ACHN (cell line): ENCODE measurements around the gene FTO.
A peak's percentile ranks its signal among the peaks of the same experiment; 100 is the strongest.
"Not testable (repeated sequence)": the region's sequence is repeated elsewhere in the genome, so short reads cannot be mapped to it uniquely, and the experiment has no call there.

ENCODE experiments used
- DNase-seq: peaks from one replicate; pipeline ENCODE4 v3.0.0-alpha.2; 2015
- in situ Hi-C: cut with HindIII; loops from 2 replicates; pipeline ENCODE4 v1.10.0; 2017; ENCODE audit warnings: low sequenced_read_pairs, low pct_ligation_motif_present, low pct_unique_long_range_greater_than_20kb

Gene FTO

GRCh38 chr16:54177052-54177861 is 473.3 kb downstream of the FTO start:
- in situ Hi-C loops: no loop called here
- DNase-seq: no peak

- in situ Hi-C loops: no loop called here
- DNase-seq: no peak
These were observed 474.0 kb downstream of the FTO start for GRCh38 chr16:54177862-54178477.

GRCh38 chr16:54178478-54178976 is 474.6 kb downstream of the FTO start:
- in situ Hi-C loops: no loop called here
- no peak for DNase-seq

GRCh38 chr16:54180421-54181359 is 476.7 kb downstream of the FTO start:
- DNase-seq: no peak
- in situ Hi-C loops: no loop called here

- DNase-seq, in situ Hi-C loops: not testable (repeated sequence)
These were observed 477.9 kb downstream of the FTO start for GRCh38 chr16:54181683-54182329.

- in situ Hi-C loops: no loop called here
- DNase-seq: no peak
These were observed 481.1 kb downstream of the FTO start for GRCh38 chr16:54185045-54185444.

- in situ Hi-C loops: no loop called here
These were observed 487.2 kb downstream of the FTO start for GRCh38 chr16:54191163-54191562.

GRCh38 chr16:54191592-54191991 is 487.6 kb downstream of the FTO start:
- DNase-seq: no peak
- in situ Hi-C loops: no loop called here

More at GRCh38 chr16:54191163-54191562, 487.2 kb downstream of the FTO start:
- DNase-seq: no peak

GRCh38 chr16:54193013-54193664 is 489.2 kb downstream of the FTO start:
- DNase-seq: no peak
- in situ Hi-C loops: no loop called here

GRCh38 chr16:54193665-54194333 is 489.8 kb downstream of the FTO start:
- peak; percentile 88 for DNase-seq
- in situ Hi-C loops: no loop called here

GRCh38 chr16:54194334-54194743 is 490.4 kb downstream of the FTO start:
- DNase-seq: no peak
- in situ Hi-C loops: no loop called here

- in situ Hi-C loops: no loop called here
- no peak for DNase-seq
These were observed 493.8 kb downstream of the FTO start for GRCh38 chr16:54197758-54198157.

- in situ Hi-C loops: no loop called here
- DNase-seq: no peak
These were observed 495.7 kb downstream of the FTO start for GRCh38 chr16:54199487-54200160.

- in situ Hi-C loops: no loop called here
- DNase-seq: no peak
These were observed 496.2 kb downstream of the FTO start for GRCh38 chr16:54200161-54200534.

- in situ Hi-C loops: no loop called here
These were observed 496.8 kb downstream of the FTO start for GRCh38 chr16:54200720-54201119.

GRCh38 chr16:54201200-54201599 is 497.2 kb downstream of the FTO start:
- in situ Hi-C loops: no loop called here
- DNase-seq: peak; percentile 2

More at GRCh38 chr16:54200720-54201119, 496.8 kb downstream of the FTO start:
- no peak for DNase-seq
